SU-DHL-6 (cell line): Measurements from ENCODE around the gene ATP8A2.

Experiments
- EZH2phosphoT487 ChIP-seq: fragments of 200-600 bp; sonication (generic), shearing (Covaris generic); conservative IDR thresholded peaks from 2 replicates; pipeline ENCODE4 v1.6.1; 2018; ENCODE audit warnings: mild to moderate bottlenecking, antibody characterized with exemption, low read length, moderate library complexity, mixed read lengths
- TF ChIP-seq, protein P1 (sequence below): fragments of 200-600 bp; sonication (generic); IDR thresholded peaks from one replicate; pipeline ENCODE4 v1.5.1; 2017; ENCODE audit warnings: antibody characterized with exemption, mild to moderate bottlenecking, low read length, moderate library complexity; ENCODE audit not compliant: insufficient read depth, poor library complexity, severe bottlenecking

- TF ChIP-seq, protein P1, sequence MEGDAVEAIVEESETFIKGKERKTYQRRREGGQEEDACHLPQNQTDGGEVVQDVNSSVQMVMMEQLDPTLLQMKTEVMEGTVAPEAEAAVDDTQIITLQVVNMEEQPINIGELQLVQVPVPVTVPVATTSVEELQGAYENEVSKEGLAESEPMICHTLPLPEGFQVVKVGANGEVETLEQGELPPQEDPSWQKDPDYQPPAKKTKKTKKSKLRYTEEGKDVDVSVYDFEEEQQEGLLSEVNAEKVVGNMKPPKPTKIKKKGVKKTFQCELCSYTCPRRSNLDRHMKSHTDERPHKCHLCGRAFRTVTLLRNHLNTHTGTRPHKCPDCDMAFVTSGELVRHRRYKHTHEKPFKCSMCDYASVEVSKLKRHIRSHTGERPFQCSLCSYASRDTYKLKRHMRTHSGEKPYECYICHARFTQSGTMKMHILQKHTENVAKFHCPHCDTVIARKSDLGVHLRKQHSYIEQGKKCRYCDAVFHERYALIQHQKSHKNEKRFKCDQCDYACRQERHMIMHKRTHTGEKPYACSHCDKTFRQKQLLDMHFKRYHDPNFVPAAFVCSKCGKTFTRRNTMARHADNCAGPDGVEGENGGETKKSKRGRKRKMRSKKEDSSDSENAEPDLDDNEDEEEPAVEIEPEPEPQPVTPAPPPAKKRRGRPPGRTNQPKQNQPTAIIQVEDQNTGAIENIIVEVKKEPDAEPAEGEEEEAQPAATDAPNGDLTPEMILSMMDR = no peak
- TF ChIP-seq EZH2phosphoT487 = no peak
Measured at GRCh38 chr13:25902891-25903341, 531.1 kb downstream of the ATP8A2 start.
